ENCODE measurements around the gene WWTR1. TPM values are rescaled to one million over a fixed set of nuclear protein-coding genes. Genes with fewer than 3 reads are reported as not detected.

WWTR1 gene
- total RNA-seq, 2 donors from 2014 or later, result 6.8 to 35.8 TPM

GRCh38 chr3:149660462-149660861 lies 2.6 kb upstream of the WWTR1 start:
- intact Hi-C loops (cut with DNase I), result no loop called here
- no peak overlapping the region for H3K9ac ChIP-seq (ENCODE audit: low read depth in 2 of 2, low read length in 2 of 2)
- peaks cover 41% of the 10 kb centered on the region for H3K27me3 ChIP-seq
- no peak for TF ChIP-seq CTCF (IDR thresholded peaks at IDR 0.05)
- DNase-seq, result no peak
- no peak overlapping the region for H3K27ac ChIP-seq
- H3K9me3 ChIP-seq, result no peaks in the 10 kb centered on the region
- no peaks in the 10 kb centered on the region for H3K4me1 ChIP-seq
- H3K4me3 ChIP-seq, result no peak overlapping the region
- H3K36me3 ChIP-seq, result no peaks in the 10 kb centered on the region

DNA sequence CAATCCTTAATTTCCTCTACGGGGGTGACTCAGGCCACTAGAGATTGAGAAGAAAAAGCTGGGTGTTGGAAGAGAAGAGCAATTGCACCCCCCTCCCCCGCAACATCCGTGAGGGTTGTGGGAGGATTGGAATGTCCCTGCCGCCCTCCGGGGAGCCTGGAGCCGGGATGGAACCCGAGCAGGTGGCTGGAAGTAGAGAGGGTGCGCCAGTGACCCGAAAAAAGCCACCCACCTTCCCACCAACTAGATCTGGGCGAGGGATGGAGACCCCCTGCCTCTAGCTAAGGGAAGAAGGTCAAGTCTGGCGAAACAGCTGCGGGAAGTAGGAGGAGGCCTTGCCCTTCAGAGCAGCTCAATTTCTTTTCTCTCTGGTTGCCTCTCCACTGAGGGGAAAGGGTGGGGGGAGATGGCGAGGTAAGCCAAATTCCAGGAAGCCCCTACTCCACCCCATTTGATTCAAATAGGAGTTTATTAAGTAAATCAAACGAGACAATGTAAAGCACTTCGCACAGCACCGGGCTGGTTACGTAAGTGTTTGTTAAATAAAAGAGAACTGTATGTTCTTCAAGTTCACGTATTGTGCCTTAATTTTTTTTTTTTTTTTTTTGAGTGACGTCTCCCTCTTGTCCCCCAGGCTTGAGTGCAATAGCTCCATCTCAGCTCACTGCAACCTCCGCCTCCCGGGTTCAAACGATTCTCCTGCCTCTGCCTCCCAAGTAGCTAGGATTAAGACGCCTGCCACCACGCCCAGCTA lies 1.1 kb upstream of the WWTR1 start:
- intact Hi-C loops (cut with DNase I), result no loop called here
- Histone ChIP-seq H3K36me3 (no peaks in the 10 kb centered on the region), H3K9ac (ENCODE audit: low read depth in 2 of 2, low read length in 2 of 2) (peak overlapping the region; percentile 68 to 82), H3K27ac (peak overlapping the region; percentile 89), H3K27me3 (peaks cover 41% of the 10 kb centered on the region), H3K4me1 (no peaks in the 10 kb centered on the region), H3K4me3 (peak overlapping the region; percentile 44), H3K9me3 (no peaks in the 10 kb centered on the region)
- no peak for TF ChIP-seq CTCF (IDR thresholded peaks at IDR 0.05)
- DNase-seq, result no peak

- peak overlapping the region; percentile 89 for H3K27ac ChIP-seq
- peak; percentile 30 for DNase-seq
- peak overlapping the region; percentile 44 for H3K4me3 ChIP-seq
- H3K4me1 ChIP-seq, result no peaks in the 10 kb centered on the region
- no peaks in the 10 kb centered on the region for H3K9me3 ChIP-seq
- H3K27me3 ChIP-seq, result peaks cover 44% of the 10 kb centered on the region
- no peak for TF ChIP-seq CTCF (IDR thresholded peaks at IDR 0.05)
- H3K36me3 ChIP-seq, result no peaks in the 10 kb centered on the region
- H3K9ac ChIP-seq (ENCODE audit: low read depth in 2 of 2, low read length in 2 of 2), result peak overlapping the region; percentile 70 to 77
- intact Hi-C loops (cut with DNase I), result no loop called here
These were observed 402 bp downstream of the WWTR1 start for GRCh38 chr3:149657321-149657925.

DNA sequence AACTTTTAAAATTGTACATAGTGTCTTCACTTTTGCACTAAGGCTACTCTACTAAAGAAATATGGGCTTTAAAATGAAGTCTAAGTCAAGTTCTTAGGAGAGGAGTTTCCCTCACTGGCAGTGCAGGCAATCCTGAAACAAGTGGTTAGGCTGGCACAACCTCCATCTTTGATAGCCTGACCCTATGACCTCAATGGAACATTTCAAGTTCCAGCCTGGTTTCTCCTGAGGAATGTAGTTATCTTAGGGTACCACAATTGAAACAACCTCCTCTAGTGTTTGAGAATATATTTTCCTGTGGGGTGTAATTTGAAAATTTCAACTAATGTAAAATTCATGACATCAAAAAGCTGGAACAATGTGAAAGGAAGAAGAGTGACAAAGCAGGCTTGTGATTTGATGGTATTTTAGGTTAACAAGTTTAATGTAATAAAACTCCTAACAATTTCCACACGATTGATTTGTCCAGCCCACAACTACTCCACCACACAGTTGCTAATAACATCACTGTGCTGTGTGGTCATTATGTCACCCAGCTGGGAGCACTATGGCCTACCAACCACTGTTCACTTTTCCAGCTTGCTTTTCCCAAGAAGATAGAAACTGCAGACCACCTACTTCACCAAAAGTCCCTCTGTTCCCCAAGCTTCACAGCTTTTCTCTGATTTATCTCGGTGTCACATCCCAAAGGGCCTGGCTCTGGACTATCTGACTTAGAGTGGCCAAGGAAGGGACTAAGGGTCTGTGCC lies 1.8 kb downstream of the WWTR1 start:
- peak overlapping the region; percentile 44 for H3K4me3 ChIP-seq
- H3K9me3 ChIP-seq, result no peaks in the 10 kb centered on the region
- H3K36me3 ChIP-seq, result no peaks in the 10 kb centered on the region
- no peaks in the 10 kb centered on the region for H3K4me1 ChIP-seq
- DNase-seq, result no peak
- TF ChIP-seq CTCF (IDR thresholded peaks at IDR 0.05), result no peak
- H3K27me3 ChIP-seq, result peaks cover 44% of the 10 kb centered on the region
- H3K9ac ChIP-seq (ENCODE audit: low read depth in 2 of 2, low read length in 2 of 2), result peak overlapping the region; percentile 64 to 77
- intact Hi-C loops (cut with DNase I), result no loop called here
- H3K27ac ChIP-seq, result peak overlapping the region; percentile 89

GRCh38 chr3:149654188-149654601 lies 3.6 kb downstream of the WWTR1 start:
- peak overlapping the region in 1 of 2 donors; percentile 34 for H3K9ac ChIP-seq (ENCODE audit: low read depth in 2 of 2, low read length in 2 of 2)
- peaks cover 34% of the 10 kb centered on the region for H3K27me3 ChIP-seq
- no peak overlapping the region for H3K4me3 ChIP-seq
- no peaks in the 10 kb centered on the region for H3K9me3 ChIP-seq
- DNase-seq, result no peak
- no peaks in the 10 kb centered on the region for H3K36me3 ChIP-seq
- no peak for TF ChIP-seq CTCF (IDR thresholded peaks at IDR 0.05)
- no peak overlapping the region for H3K27ac ChIP-seq
- intact Hi-C loops (cut with DNase I), result no loop called here
- H3K4me1 ChIP-seq, result no peaks in the 10 kb centered on the region

Data from colonic mucosa (tissue), 4 donors.